Measurements from ENCODE around the gene GPR132.

DNA sequence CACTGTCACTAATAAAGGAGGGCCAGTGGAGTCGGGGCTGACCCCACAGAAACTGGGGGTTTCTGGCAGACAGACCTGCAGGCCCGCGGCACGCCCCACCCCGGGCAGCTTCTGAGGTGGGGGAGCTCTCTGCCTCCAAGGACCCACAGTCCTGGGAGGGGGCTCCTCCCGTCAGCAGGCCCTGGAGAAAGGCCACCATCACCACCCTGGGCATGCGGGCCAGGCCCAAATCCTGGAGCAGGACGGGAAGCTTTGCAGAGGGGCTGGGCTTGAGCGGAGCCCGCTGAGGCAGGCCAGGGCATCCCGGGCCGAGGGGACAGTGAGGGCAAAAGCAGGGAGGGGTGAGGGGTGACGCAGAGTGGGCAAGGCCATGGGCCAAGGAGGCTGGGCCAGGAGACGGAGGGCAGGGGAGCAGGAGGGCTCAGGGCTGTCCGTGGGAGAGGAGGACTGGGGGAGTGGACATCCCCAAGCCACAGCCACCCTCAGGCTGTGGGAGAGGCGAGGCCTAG lies 11.1 kb upstream of the GPR132 start:
- no peak for TF ChIP-seq POLR2A (IDR thresholded peaks at IDR 0.05)
- no peak for TF ChIP-seq EP300 (IDR thresholded peaks at IDR 0.05)
- TF ChIP-seq, protein P1, sequence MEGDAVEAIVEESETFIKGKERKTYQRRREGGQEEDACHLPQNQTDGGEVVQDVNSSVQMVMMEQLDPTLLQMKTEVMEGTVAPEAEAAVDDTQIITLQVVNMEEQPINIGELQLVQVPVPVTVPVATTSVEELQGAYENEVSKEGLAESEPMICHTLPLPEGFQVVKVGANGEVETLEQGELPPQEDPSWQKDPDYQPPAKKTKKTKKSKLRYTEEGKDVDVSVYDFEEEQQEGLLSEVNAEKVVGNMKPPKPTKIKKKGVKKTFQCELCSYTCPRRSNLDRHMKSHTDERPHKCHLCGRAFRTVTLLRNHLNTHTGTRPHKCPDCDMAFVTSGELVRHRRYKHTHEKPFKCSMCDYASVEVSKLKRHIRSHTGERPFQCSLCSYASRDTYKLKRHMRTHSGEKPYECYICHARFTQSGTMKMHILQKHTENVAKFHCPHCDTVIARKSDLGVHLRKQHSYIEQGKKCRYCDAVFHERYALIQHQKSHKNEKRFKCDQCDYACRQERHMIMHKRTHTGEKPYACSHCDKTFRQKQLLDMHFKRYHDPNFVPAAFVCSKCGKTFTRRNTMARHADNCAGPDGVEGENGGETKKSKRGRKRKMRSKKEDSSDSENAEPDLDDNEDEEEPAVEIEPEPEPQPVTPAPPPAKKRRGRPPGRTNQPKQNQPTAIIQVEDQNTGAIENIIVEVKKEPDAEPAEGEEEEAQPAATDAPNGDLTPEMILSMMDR (IDR thresholded peaks at IDR 0.05) = no peak
